Tongue (tissue), 2 donors: ENCODE measurements around the gene ADCY10. TPM values are rescaled to one million over a fixed set of nuclear protein-coding genes. Genes with fewer than 3 reads are reported as not detected.
"Not testable (repeated sequence)": the region's sequence is repeated elsewhere in the genome, so short reads cannot be mapped to it uniquely, and the experiment has no call there.

Experiments
- DNase-seq: peaks from one replicate; pipeline ENCODE4 v3.0.0-alpha.2; 2015
- total RNA-seq: library from RNA; depleted of rRNA; stranded (reverse); fragments of >200 nt; gene quantifications from one replicate; pipeline ENCODE4 v1.2.3, GENCODE V29; 2014

The ADCY10 gene
- total RNA-seq, 1 donor from 2014 or later, result 0.21 TPM

GRCh38 chr1:167881069-167881468, 32.9 kb downstream of the ADCY10 start:
- DNase-seq, result no peak

GRCh38 chr1:167880580-167881021, 33.3 kb downstream of the ADCY10 start:
- DNase-seq, result no peak

GRCh38 chr1:167879508-167879907, 34.4 kb downstream of the ADCY10 start:
- DNase-seq, result no peak

DNA sequence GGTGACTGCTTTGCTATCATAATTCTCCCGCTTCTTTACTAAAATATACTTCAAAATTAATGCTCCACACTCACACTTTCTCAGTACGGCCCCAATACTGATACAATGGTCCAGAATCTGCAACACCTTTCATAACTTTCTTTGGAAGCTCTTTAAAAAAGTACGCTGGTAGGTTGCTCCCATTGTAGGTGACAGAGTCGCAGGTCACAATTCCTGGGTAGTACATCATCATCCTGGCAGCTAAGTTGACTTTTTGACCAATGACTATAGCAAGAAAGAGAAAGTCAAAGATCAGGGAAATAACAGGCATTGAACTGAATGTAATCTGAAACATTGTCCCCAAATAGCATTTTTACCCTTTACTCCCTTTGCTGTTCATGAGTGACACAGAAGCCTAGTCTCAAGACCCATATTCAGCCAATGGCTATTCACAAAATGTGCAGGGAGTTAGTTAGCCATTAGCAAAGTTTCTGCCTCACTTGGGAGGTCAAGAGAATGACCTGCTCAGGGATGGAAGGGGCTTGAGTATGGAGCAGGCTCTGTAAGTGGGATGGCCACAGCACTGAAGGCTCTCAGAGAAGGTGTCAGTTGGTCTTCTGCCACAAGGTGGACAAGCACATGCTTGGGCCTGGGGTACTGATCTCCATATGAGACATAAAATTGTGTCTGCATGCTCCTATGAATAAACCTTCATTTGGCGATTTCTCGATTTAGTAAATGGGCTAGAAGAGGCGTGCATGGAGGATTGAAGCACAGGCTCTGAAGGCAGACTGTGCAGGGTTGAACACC, 35.4 kb downstream of the ADCY10 start:
- DNase-seq, result no peak

GRCh38 chr1:167876597-167877175, 37.2 kb downstream of the ADCY10 start:
- no peak for DNase-seq

GRCh38 chr1:167871331-167871730, 42.6 kb downstream of the ADCY10 start:
- no peak for DNase-seq

- DNase-seq, result not testable (repeated sequence)
These were observed 44.6 kb downstream of the ADCY10 start for GRCh38 chr1:167869157-167870001.

DNA sequence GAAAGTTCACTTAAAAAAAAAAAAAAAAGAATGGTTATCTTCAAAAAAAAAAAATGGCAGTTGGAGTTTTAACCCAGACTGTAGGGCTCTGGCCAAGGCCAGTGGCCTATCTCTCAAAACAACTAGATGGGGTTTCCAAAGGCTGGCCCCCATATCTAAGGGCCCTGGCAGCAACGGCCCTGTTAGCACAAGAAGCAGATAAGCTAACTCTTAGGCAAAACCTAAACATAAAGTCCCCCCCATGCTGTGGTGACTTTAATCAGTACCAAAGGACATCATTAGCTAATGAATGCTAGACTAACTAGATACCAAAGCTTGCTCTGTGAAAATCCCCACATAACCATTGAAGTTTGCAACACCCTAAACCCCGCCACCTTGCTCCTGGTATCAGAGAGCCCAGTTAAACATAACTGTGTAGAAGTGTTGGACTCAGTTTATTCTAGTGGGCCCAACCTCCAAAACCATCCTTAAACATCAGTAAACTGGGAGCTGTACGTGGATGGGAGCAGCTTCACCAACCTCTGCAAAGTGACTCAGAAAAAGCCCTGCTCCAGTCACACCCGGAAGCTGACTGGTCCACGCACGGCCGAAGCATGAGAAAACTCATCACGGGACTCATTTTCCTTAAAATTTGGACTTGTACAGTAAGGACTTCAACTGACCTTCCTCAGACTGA, 47.1 kb downstream of the ADCY10 start:
- not testable (repeated sequence) for DNase-seq

DNA sequence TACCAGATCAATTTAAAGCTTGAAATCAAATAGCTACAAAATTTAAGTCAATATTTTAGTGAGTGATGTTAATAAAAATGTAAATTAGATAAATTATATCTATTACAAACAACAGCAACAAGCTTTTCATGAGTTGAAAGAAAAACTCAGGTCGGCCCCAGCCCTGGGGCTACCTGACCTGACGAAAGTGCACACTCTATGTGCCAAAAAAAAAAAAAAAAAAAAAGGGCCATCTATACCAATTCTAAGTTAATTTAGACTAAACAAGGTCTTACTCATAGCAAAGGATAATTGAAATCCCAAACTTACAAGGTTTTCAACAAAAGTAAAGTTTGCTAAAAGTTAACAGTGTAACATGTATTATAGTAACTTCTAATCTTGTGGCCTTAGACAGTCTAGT, 47.6 kb downstream of the ADCY10 start:
- DNase-seq, result not testable (repeated sequence)

DNA sequence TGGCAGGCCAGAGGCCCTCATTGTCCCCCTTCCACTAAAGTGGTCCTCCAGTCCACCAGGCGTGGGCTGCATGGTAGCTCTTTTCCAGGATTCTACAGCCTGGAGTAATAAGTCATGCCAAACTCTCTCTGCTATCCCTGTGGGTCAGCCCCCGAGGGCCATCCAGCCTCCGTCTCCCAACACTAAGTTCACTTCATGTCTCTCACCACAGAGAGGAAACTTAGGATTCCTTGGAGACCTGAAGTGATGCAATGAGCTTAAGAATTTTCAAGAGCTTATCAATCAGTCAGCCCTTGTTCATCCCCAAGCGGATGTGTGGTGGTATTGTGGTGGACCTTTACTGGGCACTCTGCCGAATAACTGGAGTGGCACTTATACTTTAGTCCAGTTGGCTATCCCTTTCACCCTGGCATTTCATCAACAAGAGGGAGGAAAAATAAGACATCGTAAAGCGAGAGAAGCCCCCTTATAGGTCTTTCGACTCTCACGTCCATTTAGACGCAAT, 48.1 kb downstream of the ADCY10 start:
- not testable (repeated sequence) for DNase-seq

- not testable (repeated sequence) for DNase-seq
These were observed 48.7 kb downstream of the ADCY10 start for GRCh38 chr1:167865193-167865592.

GRCh38 chr1:167864392-167865032, 49.4 kb downstream of the ADCY10 start:
- peak; percentile 7 for DNase-seq

- DNase-seq, result no peak
These were observed 50.0 kb downstream of the ADCY10 start for GRCh38 chr1:167863921-167864279.

GRCh38 chr1:167863191-167863920, 50.6 kb downstream of the ADCY10 start:
- not testable (repeated sequence) for DNase-seq

DNA sequence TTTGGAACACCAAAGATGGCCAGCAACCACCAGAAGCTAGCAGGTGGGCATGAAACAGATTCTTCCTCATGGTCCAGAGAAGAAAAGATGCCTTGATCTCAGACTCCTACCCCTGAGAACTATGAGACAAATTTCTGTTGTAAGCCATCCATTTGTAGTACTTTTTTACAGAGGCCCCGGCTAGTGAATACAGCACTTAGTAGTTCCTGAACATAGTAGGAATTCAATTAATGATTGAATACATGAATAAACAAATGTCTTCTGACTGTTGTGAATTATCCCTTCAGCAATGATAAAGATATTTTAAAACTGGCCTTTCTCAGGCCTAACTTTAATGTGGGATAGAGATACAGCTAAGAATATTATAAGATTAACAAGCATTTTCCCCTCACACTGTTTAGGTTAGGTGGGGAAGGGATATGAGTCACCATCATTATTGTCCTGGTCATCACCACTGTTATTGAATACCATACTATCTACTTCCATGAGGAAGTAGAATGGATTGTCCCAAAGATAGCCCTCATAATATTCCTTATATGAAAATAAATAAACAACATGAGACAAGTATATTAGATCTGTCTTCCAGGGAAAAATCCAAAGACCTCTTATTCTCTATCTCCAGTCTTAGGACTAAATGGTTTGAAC, 51.4 kb downstream of the ADCY10 start:
- no peak for DNase-seq

DNA sequence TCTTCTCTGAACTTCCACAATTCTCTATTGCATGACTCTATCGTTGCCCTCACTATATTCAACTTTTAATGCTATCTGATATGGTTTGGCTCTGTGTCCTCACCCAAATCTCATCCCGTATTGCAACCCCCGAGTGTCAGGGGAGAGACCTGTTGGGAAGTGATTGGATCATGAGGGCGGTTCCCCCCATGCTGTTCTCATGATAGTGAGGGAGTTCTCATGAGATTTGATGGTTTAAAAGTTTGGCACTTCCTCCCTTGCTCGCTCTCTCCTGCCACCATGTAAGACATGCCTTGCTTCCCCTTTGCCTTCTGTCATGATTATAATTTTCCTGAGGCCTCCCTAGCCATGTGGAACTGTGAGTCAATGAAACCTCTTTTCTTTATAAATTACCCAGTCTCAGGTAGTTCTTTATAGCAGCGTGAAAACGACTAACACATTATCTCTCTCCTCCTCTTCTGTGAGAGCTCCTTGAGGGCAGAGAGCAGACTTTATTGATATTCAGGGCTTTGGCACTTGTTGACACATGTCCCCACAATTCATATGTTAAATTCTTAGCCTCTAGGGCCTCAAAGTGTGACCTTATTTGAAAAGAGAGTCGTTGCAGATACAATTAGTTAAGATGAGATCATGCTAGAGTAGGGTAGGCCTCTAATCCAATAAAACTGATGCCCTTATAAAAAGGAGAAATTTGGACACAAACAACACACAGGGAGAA, 52.1 kb downstream of the ADCY10 start:
- DNase-seq, result no peak

DNA sequence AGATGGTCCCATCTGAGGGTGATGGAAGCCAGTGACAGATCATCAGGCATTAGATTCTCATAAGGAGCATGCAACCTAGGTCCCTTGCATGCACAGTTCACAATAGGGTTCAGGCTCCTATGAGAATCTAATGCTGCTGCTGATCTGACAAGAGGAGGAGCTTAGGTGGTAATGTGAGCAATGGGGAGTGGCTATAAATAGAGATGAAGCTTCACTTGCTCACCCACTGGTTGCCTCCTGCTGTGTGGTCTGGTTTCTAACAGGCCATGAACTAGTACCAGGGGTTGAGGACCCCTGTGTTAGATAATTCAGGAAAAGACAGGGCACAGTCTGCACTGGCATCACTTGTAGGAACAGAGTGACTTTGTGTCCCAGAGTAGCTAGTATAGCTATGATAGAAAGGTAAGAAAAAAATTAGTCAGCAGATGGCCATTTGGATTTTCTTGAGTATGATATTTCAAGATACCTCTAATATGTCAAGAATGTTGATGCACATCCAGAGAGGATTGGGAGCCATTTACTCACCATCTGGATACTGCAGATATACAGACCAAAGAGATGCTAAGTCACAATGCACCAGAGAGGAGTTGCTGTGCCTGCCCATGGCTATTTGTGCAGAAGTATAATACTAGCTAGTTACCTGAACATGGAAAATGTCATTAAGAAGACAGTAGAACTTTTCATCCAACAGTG, 53.6 kb downstream of the ADCY10 start:
- DNase-seq, result no peak

DNA sequence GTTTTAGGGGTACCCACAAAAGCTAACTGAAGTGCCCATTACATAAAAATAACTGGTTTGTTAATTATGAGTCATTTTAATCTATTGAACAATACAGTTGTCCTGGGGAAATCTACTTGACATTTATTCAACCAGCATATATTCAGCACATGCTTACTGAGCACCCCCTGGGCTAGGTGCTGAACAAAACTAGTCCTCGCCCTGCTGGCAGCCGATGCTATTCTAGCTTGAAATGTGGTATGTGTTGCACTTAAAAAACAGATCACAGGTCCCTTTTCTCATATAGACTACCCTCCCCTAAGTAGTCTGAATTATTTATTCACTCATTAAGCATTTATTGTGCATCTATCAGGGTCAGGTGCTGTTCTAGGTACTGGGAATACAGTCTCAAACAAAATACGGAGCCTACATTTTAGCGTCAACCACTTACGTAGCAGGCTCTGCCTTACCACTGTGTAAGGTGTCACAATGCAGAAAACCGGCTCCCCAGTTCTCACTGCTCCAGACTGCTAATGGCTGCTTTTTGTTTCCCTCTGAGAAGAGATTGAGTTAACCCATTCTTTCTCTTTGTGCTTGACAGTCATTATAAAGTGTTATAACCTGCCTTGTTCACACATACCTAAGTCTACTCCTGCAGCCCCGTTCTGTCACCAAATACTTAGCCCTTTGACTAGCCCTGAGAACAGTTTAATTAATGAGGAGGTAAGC, 57.1 kb downstream of the ADCY10 start:
- no peak for DNase-seq
